ENCODE results near the gene HDGFL1.

DNA sequence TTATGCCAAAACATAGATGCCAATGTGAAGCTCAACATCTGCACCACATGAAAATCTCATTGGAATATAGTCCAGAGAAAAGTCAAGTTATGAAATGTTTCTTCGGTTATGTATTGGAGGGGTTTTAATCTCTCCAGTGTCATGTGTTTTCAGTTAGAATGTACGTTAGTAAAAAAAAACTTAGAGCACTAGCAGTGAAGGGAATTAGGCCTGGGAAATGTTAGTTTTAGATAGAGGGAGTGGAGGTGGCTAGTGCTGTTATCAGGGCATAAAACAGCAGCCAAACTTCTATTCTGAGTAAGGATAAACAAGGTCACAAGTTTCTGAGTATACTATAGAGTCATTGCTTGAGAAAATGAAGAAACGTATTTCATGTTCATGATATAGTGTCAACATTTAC, 42.9 kb downstream of the HDGFL1 start:
- TF ChIP-seq, protein P1, sequence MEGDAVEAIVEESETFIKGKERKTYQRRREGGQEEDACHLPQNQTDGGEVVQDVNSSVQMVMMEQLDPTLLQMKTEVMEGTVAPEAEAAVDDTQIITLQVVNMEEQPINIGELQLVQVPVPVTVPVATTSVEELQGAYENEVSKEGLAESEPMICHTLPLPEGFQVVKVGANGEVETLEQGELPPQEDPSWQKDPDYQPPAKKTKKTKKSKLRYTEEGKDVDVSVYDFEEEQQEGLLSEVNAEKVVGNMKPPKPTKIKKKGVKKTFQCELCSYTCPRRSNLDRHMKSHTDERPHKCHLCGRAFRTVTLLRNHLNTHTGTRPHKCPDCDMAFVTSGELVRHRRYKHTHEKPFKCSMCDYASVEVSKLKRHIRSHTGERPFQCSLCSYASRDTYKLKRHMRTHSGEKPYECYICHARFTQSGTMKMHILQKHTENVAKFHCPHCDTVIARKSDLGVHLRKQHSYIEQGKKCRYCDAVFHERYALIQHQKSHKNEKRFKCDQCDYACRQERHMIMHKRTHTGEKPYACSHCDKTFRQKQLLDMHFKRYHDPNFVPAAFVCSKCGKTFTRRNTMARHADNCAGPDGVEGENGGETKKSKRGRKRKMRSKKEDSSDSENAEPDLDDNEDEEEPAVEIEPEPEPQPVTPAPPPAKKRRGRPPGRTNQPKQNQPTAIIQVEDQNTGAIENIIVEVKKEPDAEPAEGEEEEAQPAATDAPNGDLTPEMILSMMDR (conservative IDR thresholded peaks at IDR 0.05; ENCODE audit: low read depth in 2 of 2): no peak
- TF ChIP-seq, protein P2, sequence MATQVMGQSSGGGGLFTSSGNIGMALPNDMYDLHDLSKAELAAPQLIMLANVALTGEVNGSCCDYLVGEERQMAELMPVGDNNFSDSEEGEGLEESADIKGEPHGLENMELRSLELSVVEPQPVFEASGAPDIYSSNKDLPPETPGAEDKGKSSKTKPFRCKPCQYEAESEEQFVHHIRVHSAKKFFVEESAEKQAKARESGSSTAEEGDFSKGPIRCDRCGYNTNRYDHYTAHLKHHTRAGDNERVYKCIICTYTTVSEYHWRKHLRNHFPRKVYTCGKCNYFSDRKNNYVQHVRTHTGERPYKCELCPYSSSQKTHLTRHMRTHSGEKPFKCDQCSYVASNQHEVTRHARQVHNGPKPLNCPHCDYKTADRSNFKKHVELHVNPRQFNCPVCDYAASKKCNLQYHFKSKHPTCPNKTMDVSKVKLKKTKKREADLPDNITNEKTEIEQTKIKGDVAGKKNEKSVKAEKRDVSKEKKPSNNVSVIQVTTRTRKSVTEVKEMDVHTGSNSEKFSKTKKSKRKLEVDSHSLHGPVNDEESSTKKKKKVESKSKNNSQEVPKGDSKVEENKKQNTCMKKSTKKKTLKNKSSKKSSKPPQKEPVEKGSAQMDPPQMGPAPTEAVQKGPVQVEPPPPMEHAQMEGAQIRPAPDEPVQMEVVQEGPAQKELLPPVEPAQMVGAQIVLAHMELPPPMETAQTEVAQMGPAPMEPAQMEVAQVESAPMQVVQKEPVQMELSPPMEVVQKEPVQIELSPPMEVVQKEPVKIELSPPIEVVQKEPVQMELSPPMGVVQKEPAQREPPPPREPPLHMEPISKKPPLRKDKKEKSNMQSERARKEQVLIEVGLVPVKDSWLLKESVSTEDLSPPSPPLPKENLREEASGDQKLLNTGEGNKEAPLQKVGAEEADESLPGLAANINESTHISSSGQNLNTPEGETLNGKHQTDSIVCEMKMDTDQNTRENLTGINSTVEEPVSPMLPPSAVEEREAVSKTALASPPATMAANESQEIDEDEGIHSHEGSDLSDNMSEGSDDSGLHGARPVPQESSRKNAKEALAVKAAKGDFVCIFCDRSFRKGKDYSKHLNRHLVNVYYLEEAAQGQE (IDR thresholded peaks at IDR 0.05; ENCODE audit: unreplicated experiment): no peak
- no peak for TF ChIP-seq EZH2phosphoT487 (IDR thresholded peaks at IDR 0.05; ENCODE audit: unreplicated experiment)
- no peak for TF ChIP-seq EZH2 (IDR thresholded peaks at IDR 0.05; ENCODE audit: low read depth, unreplicated experiment)
- TF ChIP-seq STAT1 (IDR thresholded peaks at IDR 0.05; ENCODE audit: unreplicated experiment): no peak
- no peak for TF ChIP-seq POLR2AphosphoS5 (IDR thresholded peaks at IDR 0.05; ENCODE audit: low read depth)
- no peak for TF ChIP-seq ZNF114 (CRISPR knock-in tag; IDR thresholded peaks at IDR 0.05)
- no peak for TF ChIP-seq JUNB (IDR thresholded peaks at IDR 0.05; ENCODE audit: unreplicated experiment)
- TF ChIP-seq, protein P3, sequence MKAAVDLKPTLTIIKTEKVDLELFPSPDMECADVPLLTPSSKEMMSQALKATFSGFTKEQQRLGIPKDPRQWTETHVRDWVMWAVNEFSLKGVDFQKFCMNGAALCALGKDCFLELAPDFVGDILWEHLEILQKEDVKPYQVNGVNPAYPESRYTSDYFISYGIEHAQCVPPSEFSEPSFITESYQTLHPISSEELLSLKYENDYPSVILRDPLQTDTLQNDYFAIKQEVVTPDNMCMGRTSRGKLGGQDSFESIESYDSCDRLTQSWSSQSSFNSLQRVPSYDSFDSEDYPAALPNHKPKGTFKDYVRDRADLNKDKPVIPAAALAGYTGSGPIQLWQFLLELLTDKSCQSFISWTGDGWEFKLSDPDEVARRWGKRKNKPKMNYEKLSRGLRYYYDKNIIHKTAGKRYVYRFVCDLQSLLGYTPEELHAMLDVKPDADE (IDR thresholded peaks at IDR 0.05): no peak
- no peak for TF ChIP-seq CREB1 (CRISPR knock-in tag; IDR thresholded peaks at IDR 0.05; ENCODE audit: low read depth)
- no peak for TF ChIP-seq ZNF331 (CRISPR knock-in tag; IDR thresholded peaks at IDR 0.05; ENCODE audit: low read depth)
- no peak for TF ChIP-seq NANOG (IDR thresholded peaks at IDR 0.05; ENCODE audit: borderline replicate concordance)
- TF ChIP-seq, protein P4, sequence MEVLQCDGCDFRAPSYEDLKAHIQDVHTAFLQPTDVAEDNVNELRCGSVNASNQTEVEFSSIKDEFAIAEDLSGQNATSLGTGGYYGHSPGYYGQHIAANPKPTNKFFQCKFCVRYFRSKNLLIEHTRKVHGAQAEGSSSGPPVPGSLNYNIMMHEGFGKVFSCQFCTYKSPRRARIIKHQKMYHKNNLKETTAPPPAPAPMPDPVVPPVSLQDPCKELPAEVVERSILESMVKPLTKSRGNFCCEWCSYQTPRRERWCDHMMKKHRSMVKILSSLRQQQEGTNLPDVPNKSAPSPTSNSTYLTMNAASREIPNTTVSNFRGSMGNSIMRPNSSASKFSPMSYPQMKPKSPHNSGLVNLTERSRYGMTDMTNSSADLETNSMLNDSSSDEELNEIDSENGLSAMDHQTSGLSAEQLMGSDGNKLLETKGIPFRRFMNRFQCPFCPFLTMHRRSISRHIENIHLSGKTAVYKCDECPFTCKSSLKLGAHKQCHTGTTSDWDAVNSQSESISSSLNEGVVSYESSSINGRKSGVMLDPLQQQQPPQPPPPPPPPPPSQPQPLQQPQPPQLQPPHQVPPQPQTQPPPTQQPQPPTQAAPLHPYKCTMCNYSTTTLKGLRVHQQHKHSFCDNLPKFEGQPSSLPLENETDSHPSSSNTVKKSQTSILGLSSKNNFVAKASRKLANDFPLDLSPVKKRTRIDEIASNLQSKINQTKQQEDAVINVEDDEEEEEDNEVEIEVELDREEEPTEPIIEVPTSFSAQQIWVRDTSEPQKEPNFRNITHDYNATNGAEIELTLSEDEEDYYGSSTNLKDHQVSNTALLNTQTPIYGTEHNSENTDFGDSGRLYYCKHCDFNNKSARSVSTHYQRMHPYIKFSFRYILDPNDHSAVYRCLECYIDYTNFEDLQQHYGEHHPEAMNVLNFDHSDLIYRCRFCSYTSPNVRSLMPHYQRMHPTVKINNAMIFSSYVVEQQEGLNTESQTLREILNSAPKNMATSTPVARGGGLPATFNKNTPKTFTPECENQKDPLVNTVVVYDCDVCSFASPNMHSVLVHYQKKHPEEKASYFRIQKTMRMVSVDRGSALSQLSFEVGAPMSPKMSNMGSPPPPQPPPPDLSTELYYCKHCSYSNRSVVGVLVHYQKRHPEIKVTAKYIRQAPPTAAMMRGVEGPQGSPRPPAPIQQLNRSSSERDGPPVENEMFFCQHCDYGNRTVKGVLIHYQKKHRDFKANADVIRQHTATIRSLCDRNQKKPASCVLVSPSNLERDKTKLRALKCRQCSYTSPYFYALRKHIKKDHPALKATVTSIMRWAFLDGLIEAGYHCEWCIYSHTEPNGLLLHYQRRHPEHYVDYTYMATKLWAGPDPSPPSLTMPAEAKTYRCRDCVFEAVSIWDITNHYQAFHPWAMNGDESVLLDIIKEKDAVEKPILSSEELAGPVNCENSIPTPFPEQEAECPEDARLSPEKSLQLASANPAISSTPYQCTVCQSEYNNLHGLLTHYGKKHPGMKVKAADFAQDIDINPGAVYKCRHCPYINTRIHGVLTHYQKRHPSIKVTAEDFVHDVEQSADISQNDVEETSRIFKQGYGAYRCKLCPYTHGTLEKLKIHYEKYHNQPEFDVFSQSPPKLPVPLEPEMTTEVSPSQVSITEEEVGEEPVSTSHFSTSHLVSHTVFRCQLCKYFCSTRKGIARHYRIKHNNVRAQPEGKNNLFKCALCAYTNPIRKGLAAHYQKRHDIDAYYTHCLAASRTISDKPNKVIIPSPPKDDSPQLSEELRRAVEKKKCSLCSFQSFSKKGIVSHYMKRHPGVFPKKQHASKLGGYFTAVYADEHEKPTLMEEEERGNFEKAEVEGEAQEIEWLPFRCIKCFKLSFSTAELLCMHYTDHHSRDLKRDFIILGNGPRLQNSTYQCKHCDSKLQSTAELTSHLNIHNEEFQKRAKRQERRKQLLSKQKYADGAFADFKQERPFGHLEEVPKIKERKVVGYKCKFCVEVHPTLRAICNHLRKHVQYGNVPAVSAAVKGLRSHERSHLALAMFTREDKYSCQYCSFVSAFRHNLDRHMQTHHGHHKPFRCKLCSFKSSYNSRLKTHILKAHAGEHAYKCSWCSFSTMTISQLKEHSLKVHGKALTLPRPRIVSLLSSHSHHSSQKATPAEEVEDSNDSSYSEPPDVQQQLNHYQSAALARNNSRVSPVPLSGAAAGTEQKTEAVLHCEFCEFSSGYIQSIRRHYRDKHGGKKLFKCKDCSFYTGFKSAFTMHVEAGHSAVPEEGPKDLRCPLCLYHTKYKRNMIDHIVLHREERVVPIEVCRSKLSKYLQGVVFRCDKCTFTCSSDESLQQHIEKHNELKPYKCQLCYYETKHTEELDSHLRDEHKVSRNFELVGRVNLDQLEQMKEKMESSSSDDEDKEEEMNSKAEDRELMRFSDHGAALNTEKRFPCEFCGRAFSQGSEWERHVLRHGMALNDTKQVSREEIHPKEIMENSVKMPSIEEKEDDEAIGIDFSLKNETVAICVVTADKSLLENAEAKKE (CRISPR knock-in tag; IDR thresholded peaks at IDR 0.05): no peak
